H1 (cell line): ENCODE results near the gene AXIN2. TPM values are rescaled to one million over a fixed set of nuclear protein-coding genes. Genes with fewer than 3 reads are reported as not detected.

Experiments
- CTCF ChIA-PET: fragments of 300-600 bp; sonication (Branson Sonifier 250); formaldehyde crosslinking; loops from one replicate; lab custom pipeline; 2021; ENCODE audit not compliant: partially characterized antibody; lab: Charles Lee
- POLR2A ChIA-PET: fragments of 300-600 bp; sonication (Branson Sonifier 250); formaldehyde crosslinking; loops from one replicate; lab custom pipeline; 2021; ENCODE audit warnings: inconsistent platforms; ENCODE audit not compliant: partially characterized antibody; lab: Charles Lee
- DNase-seq, 2 experiments: peaks; one replicate each; pipeline versions ENCODE4 v3.0.0 to v3.0.0-alpha.2; 2010 to 2022; ENCODE audit warnings: low spot score in 2 of 2, low read depth in 1 of 2, mixed read lengths in 1 of 2
- FAIRE-seq: peaks from 2 replicates; lab custom pipeline; 2011; peaks lifted over from hg19 to GRCh38; lab: Jason Lieb, UNC
- H2AFZ ChIP-seq: 2 replicates; pipeline ENCODE4 v1.8.1; 2012; ENCODE audit warnings: low read length, inconsistent platforms
- H2AK5ac ChIP-seq: 2 replicates; pipeline ENCODE4 v1.6.1; 2013; ENCODE audit warnings: low read depth, low read length
- H2BK120ac ChIP-seq: replicated peaks from 2 replicates; pipeline ENCODE3; 2013; ENCODE audit warnings: low read depth, low read length, inconsistent platforms
- H2BK12ac ChIP-seq: 2 replicates; pipeline ENCODE4 v1.6.1; 2013; ENCODE audit warnings: low read depth, low read length
- H2BK15ac ChIP-seq: 2 replicates; pipeline ENCODE4 v1.6.1; 2013; ENCODE audit warnings: low read length
- H2BK20ac ChIP-seq: 2 replicates; pipeline ENCODE4 v1.6.1; 2013; ENCODE audit warnings: low read length
- H2BK5ac ChIP-seq: 2 replicates; pipeline ENCODE4 v1.6.1; 2013; ENCODE audit warnings: low read depth, low read length
- H3K14ac ChIP-seq: 2 replicates; pipeline ENCODE4 v1.6.1; 2013; ENCODE audit warnings: inconsistent platforms; ENCODE audit not compliant: insufficient read length
- H3K18ac ChIP-seq: 2 replicates; pipeline ENCODE4 v1.6.1; 2013; ENCODE audit warnings: low read length; ENCODE audit errors: extremely low read depth
- H3K23ac ChIP-seq: 2 replicates; pipeline ENCODE4 v1.6.1; 2013; ENCODE audit warnings: inconsistent platforms; ENCODE audit not compliant: insufficient read length
- H3K23me2 ChIP-seq: 2 replicates; pipeline ENCODE4 v1.6.1; 2013; ENCODE audit warnings: low read depth, low read length
- H3K27ac ChIP-seq: 2 replicates; pipeline ENCODE4 v1.6.1; 2011; ENCODE audit warnings: low read depth, low read length, inconsistent platforms
- H3K27me3 ChIP-seq, 4 experiments: replicated peaks in 1 of 4; 1 replicate in 1 of 4; 2 replicates in 3 of 4; pipeline versions ENCODE4 v1.6.1 to v1.8.1; 2011 to 2013; ENCODE audit warnings: low read length in 3 of 4, mild to moderate bottlenecking in 3 of 4, inconsistent platforms in 2 of 4, mixed read lengths in 2 of 4, moderate library complexity in 1 of 4; ENCODE audit not compliant: control insufficient read depth in 3 of 4, insufficient read depth in 3 of 4; ENCODE audit errors: extremely low read depth in 1 of 4
- H3K36me3 ChIP-seq, 4 experiments: 2 replicates each; pipeline versions ENCODE4 v1.6.1 to v1.8.1; 2011 to 2013; ENCODE audit warnings: mild to moderate bottlenecking in 4 of 4, low read length in 3 of 4, moderate library complexity in 2 of 4, control low read depth in 1 of 4, inconsistent platforms in 1 of 4; ENCODE audit not compliant: insufficient read depth in 4 of 4, control insufficient read depth in 2 of 4
- H3K4ac ChIP-seq: replicated peaks from 2 replicates; pipeline ENCODE3; 2013; ENCODE audit warnings: low read length, low read depth, mixed read lengths, inconsistent platforms; ENCODE audit not compliant: insufficient read length
- H3K4me1 ChIP-seq, 4 experiments: replicated peaks in 1 of 4; 1 replicate in 1 of 4; 2 replicates in 3 of 4; pipeline versions ENCODE4 v1.6.1 to v1.8.1; 2011 to 2013; ENCODE audit warnings: low read length in 3 of 4, inconsistent platforms in 2 of 4, mixed read lengths in 1 of 4; ENCODE audit not compliant: insufficient read depth in 4 of 4, control insufficient read depth in 3 of 4
- H3K4me2 ChIP-seq, 2 experiments: 2 replicates each; pipeline versions ENCODE4 v1.6.1 to v1.8.1; 2011 to 2013; ENCODE audit warnings: low read depth in 2 of 2, low read length in 2 of 2, control low read depth in 1 of 2, inconsistent platforms in 1 of 2, mild to moderate bottlenecking in 1 of 2; ENCODE audit not compliant: insufficient read depth in 1 of 2
- H3K4me3 ChIP-seq, 4 experiments: fragments of 200-600, 300-600 bp in 1 of 4; sonication (generic), shearing (Covaris generic), sonication (Bioruptor Twin) in 1 of 4; 2 replicates each; pipeline versions ENCODE4 v1.5.1 to v1.8.1; 2011 to 2016; ENCODE audit warnings: low read length in 4 of 4, low read depth in 3 of 4, control low read depth in 2 of 4, inconsistent platforms in 2 of 4, mild to moderate bottlenecking in 2 of 4, mixed read lengths in 1 of 4, moderate library complexity in 1 of 4; ENCODE audit not compliant: insufficient read depth in 2 of 4; ENCODE audit errors: extremely low read depth in 1 of 4
- H3K56ac ChIP-seq: replicated peaks from 2 replicates; pipeline ENCODE3; 2013; ENCODE audit warnings: low read depth, mild to moderate bottlenecking, mixed read lengths, low read length, inconsistent platforms; ENCODE audit not compliant: insufficient read length
- H3K79me1 ChIP-seq: 2 replicates; pipeline ENCODE4 v1.6.1; 2013; ENCODE audit warnings: low read depth, low read length, control low read depth
- H3K79me2 ChIP-seq, 2 experiments: 2 replicates each; pipeline versions ENCODE4 v1.6.1 to v1.8.1; 2012 to 2013; ENCODE audit warnings: low read length in 2 of 2, mild to moderate bottlenecking in 2 of 2, inconsistent platforms in 1 of 2; ENCODE audit not compliant: insufficient read depth in 2 of 2, control insufficient read depth in 1 of 2
- H3K9ac ChIP-seq, 4 experiments: replicated peaks in 1 of 4; 1 replicate in 1 of 4; 2 replicates in 3 of 4; pipeline versions ENCODE4 v1.6.1 to v1.8.1; 2011 to 2013; ENCODE audit warnings: low read depth in 3 of 4, low read length in 3 of 4, control low read depth in 2 of 4, mild to moderate bottlenecking in 2 of 4, moderate library complexity in 2 of 4, inconsistent platforms in 1 of 4; ENCODE audit errors: extremely low read depth in 1 of 4
- H3K9me3 ChIP-seq, 2 experiments: 2 replicates each; pipeline versions ENCODE4 v1.6.1 to v1.8.1; 2012 to 2013; ENCODE audit warnings: mild to moderate bottlenecking in 2 of 2, moderate library complexity in 2 of 2, control low read depth in 1 of 2, inconsistent platforms in 1 of 2, low read depth in 1 of 2, low read length in 1 of 2, mixed read lengths in 1 of 2; ENCODE audit not compliant: insufficient read depth in 2 of 2
- H4K20me1 ChIP-seq, 2 experiments: replicated peaks in 1 of 2; 2 replicates each; pipeline versions ENCODE3 to v1.8.1; 2011 to 2013; ENCODE audit warnings: inconsistent platforms in 2 of 2, low read length in 2 of 2, mild to moderate bottlenecking in 1 of 2; ENCODE audit not compliant: insufficient read depth in 2 of 2, control insufficient read depth in 1 of 2
- H4K5ac ChIP-seq: 2 replicates; pipeline ENCODE4 v1.6.1; 2013; ENCODE audit warnings: low read length, low read depth, mixed read lengths, inconsistent platforms; ENCODE audit not compliant: insufficient read length
- H4K8ac ChIP-seq: 2 replicates; pipeline ENCODE4 v1.8.0; 2013; ENCODE audit warnings: mild to moderate bottlenecking, moderate library complexity, low read length, inconsistent platforms; ENCODE audit not compliant: insufficient read depth; ENCODE audit errors: extremely low read depth
- H4K91ac ChIP-seq: replicated peaks from 2 replicates; pipeline ENCODE3; 2013; ENCODE audit warnings: low read length, mixed read lengths, inconsistent platforms; ENCODE audit not compliant: insufficient read length
- CBX5 ChIP-seq: fragments of 300-800, 300-1000 bp; sonication (generic); IDR thresholded peaks from 2 replicates; pipeline ENCODE4 v1.7.1; 2016; ENCODE audit warnings: antibody characterized with exemption, low read length, low read depth
- CREB1 ChIP-seq: IDR thresholded peaks from 2 replicates; pipeline ENCODE4 v1.6.1; 2012; ENCODE audit warnings: inconsistent platforms
- FOSL1 ChIP-seq: IDR thresholded peaks from 2 replicates; pipeline ENCODE4 v1.6.1; 2011; ENCODE audit warnings: mild to moderate bottlenecking, low read depth, low read length, moderate library complexity; ENCODE audit not compliant: insufficient read depth
- HDAC6 ChIP-seq: IDR thresholded peaks from one replicate; pipeline ENCODE4 v1.7.1; 2012; ENCODE audit warnings: low read depth, mild to moderate bottlenecking, inconsistent platforms, low read length, moderate library complexity
- NRF1 ChIP-seq: IDR thresholded peaks from 2 replicates; pipeline ENCODE4 v1.6.1; 2011; ENCODE audit warnings: mild to moderate bottlenecking, low read depth, low read length, improper control_type of control experiment
- RAD21 ChIP-seq, 2 experiments: IDR thresholded peaks in 1 of 2; conservative IDR thresholded peaks in 1 of 2; 2 replicates each; pipeline ENCODE4 v1.6.1; 2011; ENCODE audit warnings: low read depth in 2 of 2, low read length in 2 of 2, improper control_type of control experiment in 1 of 2, inconsistent platforms in 1 of 2, mild to moderate bottlenecking in 1 of 2, moderate library complexity in 1 of 2
- RBBP5 ChIP-seq: IDR thresholded peaks from 2 replicates; pipeline ENCODE4 v1.7.1; 2012; ENCODE audit warnings: low read depth, mild to moderate bottlenecking, inconsistent platforms, low read length, moderate library complexity, borderline replicate concordance
- SIN3A ChIP-seq, 2 experiments: IDR thresholded peaks in 1 of 2; conservative IDR thresholded peaks in 1 of 2; 2 replicates each; pipeline ENCODE4 v1.6.1; 2011 to 2012; ENCODE audit warnings: low read length in 2 of 2, improper control_type of control experiment in 1 of 2, low read depth in 1 of 2, mild to moderate bottlenecking in 1 of 2
- WGBS, 2 experiments: shearing (Covaris generic) in 1 of 2; methylation state at CpG; one replicate each; pipeline versions ENCODE4 v1.1.6 to v1.1.7; 2013 to 2015; ENCODE audit warnings: low lambda C conversion rate in 2 of 2, mixed read lengths in 2 of 2, inconsistent platforms in 1 of 2, low coverage in 1 of 2, missing lambda C conversion rate in 1 of 2; ENCODE audit not compliant: insufficient replicate concordance in 2 of 2, insufficient coverage in 1 of 2, insufficient read length in 1 of 2; ENCODE audit errors: extremely low coverage in 1 of 2, missing lambda C conversion rate in 1 of 2; 5-methylcytosine and 5-hydroxymethylcytosine counted together
- polyA plus RNA-seq, 7 experiments: library from polyadenylated mRNA; depleted of rRNA in 3 of 7; stranded (reverse) in 5 of 7; unstranded in 2 of 7; fragments of >200 nt in 5 of 7; fragments of 200-250 nt in 2 of 7; gene quantifications; 1 replicate in 5 of 7; 2 replicates in 1 of 7; 4 replicates in 1 of 7; pipeline versions ENCODE4 v1.2.1 to v1.2.3, GENCODE V29; 2011 to 2013; ENCODE audit warnings: missing spikeins in 2 of 7, mixed read lengths in 2 of 7
- total RNA-seq: library from RNA; stranded (reverse); fragmentation: NEBNext Ultra II Directional; extraction: Animal tissue kit (Norgen Biotek cat#: 25700); gene quantifications from 2 replicates; pipeline ENCODE4 v1.2.1, GENCODE V29; 2021

Gene AXIN2
- total and polyA plus RNA-seq, 2 of the 8 experiments (the other 6 are each of a cell fraction or from before 2014, with no cell fraction given) = 17.7 to 33.4 TPM

- Histone ChIP-seq H3K4me3 (no peak overlapping the region; a peak in 1 of 8 replicates), H3K27ac (no peak overlapping the region), H2BK20ac (no peak overlapping the region), H3K9ac (no peak overlapping the region; a peak in 1 of 7 replicates), H3K18ac (peak overlapping the region; percentile 14; the same call in 1 of the 2 replicates), H4K5ac (no peak overlapping the region), H4K20me1 (peaks cover 0 to 4% of the 10 kb centered on the region in 2 experiments), H3K23ac (no peak overlapping the region), H3K4me2 (peak overlapping the region; percentile 29 to 65; a peak in 3 of 4 replicates), H2BK5ac (no peak overlapping the region), H2BK15ac (no peak overlapping the region), H3K14ac (no peak overlapping the region), H3K36me3 (peaks cover 20 to 80% (median 38%) of the 10 kb centered on the region in 4 experiments), H2BK120ac (no peak overlapping the region), H2AFZ (no peak overlapping the region), H3K23me2 (no peaks in the 10 kb centered on the region), H2BK12ac (no peak overlapping the region), H2AK5ac (0 out of 2 replicates have a peak overlapping the region, but pooled peaks have one; percentile 75), H3K9me3 (no peaks in the 10 kb centered on the region), H3K27me3 (no peaks in the 10 kb centered on the region), H3K79me1 (peaks cover 5% of the 10 kb centered on the region), H4K91ac (no peak overlapping the region), H4K8ac (no peak overlapping the region), H3K56ac (no peak overlapping the region), H3K4ac (no peak overlapping the region), H3K4me1 (peaks cover 6 to 22% (median 17%) of the 10 kb centered on the region in 4 experiments), H3K79me2 (no peaks in the 10 kb centered on the region)
- ChIA-PET CTCF (interaction anchor here (1.0 to 2.9 kb wide), 4 partner anchors 12 to 218 kb away, joined by 3 to 11 read pairs (median 6); no protein-coding TSS in a partner anchor), POLR2A (interaction anchor here (0.6 to 2.3 kb wide), 7 partner anchors 8 to 395 kb away, joined by 3 to 8 read pairs (median 6); no protein-coding TSS in a partner anchor)
- DNase-seq = no peak
- peak; percentile 72 for FAIRE-seq
- 59% methylated on average over 16 of the region's 16 CpGs; no CpG with 5 or more reads in 1 of the 2 experiments for WGBS, 2 experiments
- no peak for TF ChIP-seq HDAC6
- TF ChIP-seq CBX5 = no peak
- no peak for TF ChIP-seq RBBP5
- TF ChIP-seq NRF1 = no peak
- TF ChIP-seq SIN3A (conservative IDR thresholded peaks at IDR 0.05 in 1 of 2, IDR thresholded peaks at IDR 0.05 in 1 of 2; ENCODE audit: low read depth in 1 of 2, low read length in 2 of 2) = 0 out of 4 replicates have a peak, but pooled peaks of 1 of the 2 experiments have one; percentile 50
- no peak for TF ChIP-seq FOSL1
- TF ChIP-seq RAD21 (IDR thresholded peaks at IDR 0.05 in 1 of 2, conservative IDR thresholded peaks at IDR 0.05 in 1 of 2; ENCODE audit: low read depth in 2 of 2, low read length in 2 of 2) = peak; percentile 0 to 18; a peak in 1 of 4 replicates
- TF ChIP-seq CREB1 = 0 out of 2 replicates have a peak, but pooled peaks have one; percentile 15
These were observed 30.0 kb downstream of the AXIN2 start for GRCh38 chr17:65531256-65532100.
